Measurements from ENCODE around the gene MRPL44.
A peak's percentile ranks its signal among the peaks of the same experiment; 100 is the strongest.
"Not testable (repeated sequence)": the region's sequence is repeated elsewhere in the genome, so short reads cannot be mapped to it uniquely, and the experiment has no call there.

The MRPL44 gene

DNA sequence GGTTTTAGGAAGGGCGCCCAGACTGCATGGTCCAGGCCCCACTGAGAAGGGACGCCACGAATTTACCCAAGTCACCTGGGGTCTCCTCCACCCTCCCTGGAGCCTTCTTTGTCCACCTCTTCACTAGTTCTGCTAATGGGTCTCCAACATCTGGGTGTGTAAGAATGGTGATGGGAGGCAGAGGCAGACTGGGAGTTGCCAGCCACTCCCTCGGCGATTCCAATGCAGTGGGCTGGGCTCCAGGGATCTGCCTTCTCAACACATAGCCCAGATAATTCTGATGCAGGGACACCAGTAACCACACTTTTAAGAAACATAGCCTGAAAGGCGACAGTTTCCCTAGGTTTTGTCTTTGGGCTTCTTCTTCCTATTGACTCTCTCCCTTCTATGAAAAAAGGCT, 39.1 kb downstream of the MRPL44 start:
- no peak for DNase-seq (ENCODE audit: low read depth)
- TF ChIP-seq CTCF (conservative IDR thresholded peaks at IDR 0.05; ENCODE audit: low read depth, low read length) = no peak
- H3K4me3 ChIP-seq (ENCODE audit: low read length) = no peak overlapping the region

DNA sequence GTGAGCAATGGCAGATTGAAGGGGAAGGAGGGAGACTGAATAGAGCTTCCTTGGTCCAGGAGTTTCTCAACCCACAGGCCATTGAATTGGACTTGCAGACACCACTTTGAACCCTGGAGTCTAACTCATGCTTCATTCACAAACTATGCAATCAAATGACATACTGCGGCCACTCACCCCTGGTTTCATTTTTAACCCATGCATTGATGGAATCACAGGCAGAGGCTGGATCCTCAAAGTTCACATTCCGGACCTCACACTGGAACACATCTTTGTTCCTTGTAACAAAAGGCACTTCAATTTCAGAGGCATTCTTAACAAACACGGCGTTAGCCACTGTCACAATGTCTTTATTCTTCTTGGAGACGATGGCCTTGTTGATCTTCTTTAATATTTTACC, 40.7 kb downstream of the MRPL44 start:
- no peak for TF ChIP-seq CTCF (conservative IDR thresholded peaks at IDR 0.05; ENCODE audit: low read depth, low read length)
- no peak for DNase-seq (ENCODE audit: low read depth)
- H3K4me3 ChIP-seq (ENCODE audit: low read length) = no peak overlapping the region

DNA sequence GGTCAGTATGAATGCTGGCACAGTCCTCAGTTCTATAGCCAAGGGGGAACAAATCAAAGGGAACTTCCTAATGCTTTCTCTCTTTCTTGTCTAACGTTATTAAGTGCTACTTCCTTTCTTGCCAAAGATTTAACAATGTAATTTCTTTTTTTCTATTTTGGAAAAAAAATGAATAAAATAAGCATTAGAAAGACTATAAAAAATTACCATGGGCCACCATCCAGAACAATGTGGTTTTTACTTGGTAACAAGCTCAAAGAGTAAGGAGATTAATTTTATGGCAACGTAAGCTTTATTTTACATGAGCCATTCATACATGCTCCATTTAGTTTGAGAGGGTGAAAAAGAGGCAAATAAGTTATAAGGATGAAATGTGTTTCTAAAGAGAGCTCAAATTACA, 41.7 kb downstream of the MRPL44 start:
- TF ChIP-seq CTCF (conservative IDR thresholded peaks at IDR 0.05; ENCODE audit: low read depth, low read length) = no peak
- no peak overlapping the region for H3K4me3 ChIP-seq (ENCODE audit: low read length)
- DNase-seq (ENCODE audit: low read depth) = peak; percentile 40

DNA sequence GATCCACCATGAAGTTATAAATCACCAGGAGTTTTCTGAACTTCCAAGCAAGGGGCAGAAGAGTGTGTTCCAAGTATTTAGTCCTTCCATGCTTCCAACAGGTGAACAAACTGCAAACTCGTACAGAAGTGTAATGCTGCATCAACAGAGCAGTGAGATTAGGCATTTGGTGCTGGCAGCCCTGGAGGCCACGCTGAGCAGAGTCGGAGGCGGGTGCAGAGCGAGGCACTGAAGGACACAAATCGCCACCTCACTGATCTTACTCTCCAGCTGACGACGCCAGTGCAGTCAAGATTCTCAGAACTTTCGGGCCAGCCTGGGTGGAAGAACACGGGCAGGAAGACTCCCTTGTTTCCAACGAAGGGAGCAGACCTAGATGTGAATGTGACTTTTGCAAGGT, 42.6 kb downstream of the MRPL44 start:
- no peak for DNase-seq (ENCODE audit: low read depth)
- no peak overlapping the region for H3K4me3 ChIP-seq (ENCODE audit: low read length)
- TF ChIP-seq CTCF (conservative IDR thresholded peaks at IDR 0.05; ENCODE audit: low read depth, low read length) = no peak

DNA sequence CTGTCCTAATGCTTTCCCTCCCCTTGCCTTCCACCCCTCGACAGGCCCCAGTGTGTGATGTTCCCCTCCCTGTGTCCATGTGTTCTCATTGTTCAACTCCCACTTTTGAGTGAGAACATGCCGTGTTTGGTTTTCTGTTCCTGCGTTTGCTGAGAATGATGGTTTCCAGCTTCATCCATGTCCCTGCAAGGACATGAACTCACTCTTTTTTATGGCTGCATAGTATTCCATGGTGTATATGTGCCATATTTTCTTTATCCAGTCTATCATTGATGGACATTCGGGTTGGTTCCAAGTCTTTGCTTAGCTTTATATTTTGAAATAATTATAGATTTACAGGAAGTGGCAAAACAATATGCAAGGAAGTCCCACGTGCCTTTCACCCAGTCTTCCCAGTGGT, 43.4 kb downstream of the MRPL44 start:
- not testable (repeated sequence) for DNase-seq (ENCODE audit: low read depth); H3K4me3 ChIP-seq (ENCODE audit: low read length)

DNA sequence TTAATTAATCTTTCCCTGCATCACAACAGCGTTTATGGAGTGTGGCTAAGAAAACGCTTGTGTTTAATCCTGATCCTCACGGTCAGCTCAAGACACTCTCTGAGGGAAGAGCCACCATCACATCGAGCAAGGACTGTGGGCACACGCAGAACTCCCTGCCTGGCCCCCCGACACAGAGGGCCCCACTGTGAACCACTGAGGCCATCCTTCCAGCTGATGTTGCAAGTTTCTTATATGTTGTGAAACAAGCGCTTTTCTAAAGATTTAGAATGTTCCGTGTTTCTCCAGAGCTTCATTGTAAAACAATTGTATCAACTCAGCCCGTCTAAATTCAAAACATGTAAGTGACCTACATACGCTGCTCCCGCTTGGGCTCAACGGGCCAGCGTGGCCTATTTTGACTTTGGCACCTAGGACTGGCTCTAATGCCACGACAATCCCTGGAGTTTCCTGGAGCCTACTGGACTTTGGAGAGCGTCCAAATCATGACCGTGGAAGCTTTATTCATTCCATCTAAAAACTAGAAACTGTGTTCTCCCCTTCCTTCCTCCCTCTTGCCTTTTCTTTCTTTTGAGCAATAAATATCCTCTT, 46.9 kb downstream of the MRPL44 start:
- no peak for DNase-seq (ENCODE audit: low read depth)
- no peak overlapping the region for H3K4me3 ChIP-seq (ENCODE audit: low read length)
- TF ChIP-seq CTCF (conservative IDR thresholded peaks at IDR 0.05; ENCODE audit: low read depth, low read length) = no peak

DNA sequence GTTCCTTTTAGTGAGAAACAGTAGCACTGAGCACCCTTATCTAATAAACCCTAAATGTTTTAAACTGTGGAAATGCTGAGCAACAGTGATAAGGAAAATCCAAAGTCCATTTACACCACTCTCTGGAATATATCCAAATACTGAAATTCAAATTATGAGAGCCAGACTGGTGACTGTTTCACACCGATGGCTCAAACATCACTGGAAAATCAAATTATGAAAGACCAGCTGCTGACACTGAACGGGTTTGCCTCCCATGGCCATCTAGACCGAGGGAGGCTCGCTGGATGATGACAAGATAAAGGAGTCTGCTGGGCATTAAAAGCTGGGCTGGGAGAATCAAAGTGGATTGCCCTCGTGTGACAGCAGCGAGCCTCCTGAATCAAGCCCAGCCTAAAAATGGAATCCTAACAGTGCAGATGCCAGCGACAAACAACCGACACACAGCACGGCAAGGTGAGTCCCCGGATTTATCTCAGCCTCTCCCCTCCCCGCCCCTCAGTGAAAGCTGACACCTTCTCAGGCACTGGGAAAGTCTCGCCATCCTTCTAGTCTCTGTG, 51.5 kb downstream of the MRPL44 start:
- TF ChIP-seq CTCF (conservative IDR thresholded peaks at IDR 0.05; ENCODE audit: low read depth, low read length) = no peak
- DNase-seq (ENCODE audit: low read depth) = no peak
- H3K4me3 ChIP-seq (ENCODE audit: low read length) = no peak overlapping the region

Measured in retinal pigment epithelial cell (primary cell).